AG04450 (cell line): ENCODE data around the gene ZMYND11. TPM values are rescaled to one million over a fixed set of nuclear protein-coding genes. Genes with fewer than 3 reads are reported as not detected.

Experiments used
- CTCF ChIA-PET: fragments of 300-600, 350-600 bp; formaldehyde crosslinking; extraction: SDS; loops from one replicate; lab custom pipeline; 2022; ENCODE audit warnings: antibody characterized with exemption, inconsistent platforms; lab: Charles Lee
- POLR2A ChIA-PET: fragments of 350-600 bp; formaldehyde crosslinking; extraction: SDS; loops from one replicate; lab custom pipeline; 2021; ENCODE audit warnings: antibody characterized with exemption, inconsistent platforms; lab: Yijun Ruan, JAX
- DNase-seq: peaks from one replicate; pipeline ENCODE4 v3.0.0-alpha.2; 2011; ENCODE audit warnings: low read depth, low spot score
- H3K27ac ChIP-seq: one replicate; pipeline ENCODE4 v1.5.1; 2012; ENCODE audit warnings: low read depth, low read length, control low read depth
- H3K27me3 ChIP-seq: one replicate; pipeline ENCODE4 v1.6.0; 2012; ENCODE audit warnings: low read length; ENCODE audit not compliant: control insufficient read depth, insufficient read depth
- H3K4me3 ChIP-seq: 2 replicates; pipeline ENCODE4 v1.5.1; 2011; ENCODE audit warnings: mild to moderate bottlenecking, low read depth, low read length, control low read depth
- H3K9me3 ChIP-seq: 2 replicates; pipeline ENCODE4 v1.5.1; 2012; ENCODE audit warnings: low read length; ENCODE audit not compliant: control insufficient read depth, insufficient read depth
- polyA plus RNA-seq: library from polyadenylated mRNA; depleted of rRNA; stranded (reverse); fragments of >200 nt; gene quantifications from 2 replicates; pipeline ENCODE4 v1.2.3, GENCODE V29; 2011
- TF ChIP-seq, protein P1 (sequence below): IDR thresholded peaks from 2 replicates; pipeline ENCODE4 v1.5.1; 2011; ENCODE audit warnings: low read depth, low read length, control low read depth, inconsistent platforms

ZMYND11 gene
- polyA plus RNA-seq, 1 experiment, result 76.0 TPM

- Histone ChIP-seq H3K27ac (no peak overlapping the region), H3K27me3 (peaks cover 19% of the 10 kb centered on the region), H3K4me3 (no peak overlapping the region), H3K9me3 (no peaks in the 10 kb centered on the region; the same call in 1 of the 2 replicates)
- ChIA-PET POLR2A (no interaction called here), CTCF (interaction anchor here (1.1 kb wide), 1 partner anchor 14 kb away, joined by 3 read pairs; no protein-coding TSS in a partner anchor)
- DNase-seq, result no peak
- TF ChIP-seq, protein P1, sequence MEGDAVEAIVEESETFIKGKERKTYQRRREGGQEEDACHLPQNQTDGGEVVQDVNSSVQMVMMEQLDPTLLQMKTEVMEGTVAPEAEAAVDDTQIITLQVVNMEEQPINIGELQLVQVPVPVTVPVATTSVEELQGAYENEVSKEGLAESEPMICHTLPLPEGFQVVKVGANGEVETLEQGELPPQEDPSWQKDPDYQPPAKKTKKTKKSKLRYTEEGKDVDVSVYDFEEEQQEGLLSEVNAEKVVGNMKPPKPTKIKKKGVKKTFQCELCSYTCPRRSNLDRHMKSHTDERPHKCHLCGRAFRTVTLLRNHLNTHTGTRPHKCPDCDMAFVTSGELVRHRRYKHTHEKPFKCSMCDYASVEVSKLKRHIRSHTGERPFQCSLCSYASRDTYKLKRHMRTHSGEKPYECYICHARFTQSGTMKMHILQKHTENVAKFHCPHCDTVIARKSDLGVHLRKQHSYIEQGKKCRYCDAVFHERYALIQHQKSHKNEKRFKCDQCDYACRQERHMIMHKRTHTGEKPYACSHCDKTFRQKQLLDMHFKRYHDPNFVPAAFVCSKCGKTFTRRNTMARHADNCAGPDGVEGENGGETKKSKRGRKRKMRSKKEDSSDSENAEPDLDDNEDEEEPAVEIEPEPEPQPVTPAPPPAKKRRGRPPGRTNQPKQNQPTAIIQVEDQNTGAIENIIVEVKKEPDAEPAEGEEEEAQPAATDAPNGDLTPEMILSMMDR, result no peak
These were observed 45.1 kb upstream of the ZMYND11 start for GRCh38 chr10:90161-90560.

- ChIA-PET CTCF (interaction anchor here (1.4 kb wide), 1 partner anchor 17 kb away, joined by 3 read pairs; no protein-coding TSS in a partner anchor), POLR2A (no interaction called here)
- Histone ChIP-seq H3K27ac (no peak overlapping the region), H3K4me3 (no peak overlapping the region), H3K27me3 (peaks cover 19% of the 10 kb centered on the region), H3K9me3 (peaks cover 5% of the 10 kb centered on the region)
- DNase-seq, result no peak
- TF ChIP-seq, protein P1, result no peak
These were observed 43.9 kb upstream of the ZMYND11 start for GRCh38 chr10:91313-91712.

DNA sequence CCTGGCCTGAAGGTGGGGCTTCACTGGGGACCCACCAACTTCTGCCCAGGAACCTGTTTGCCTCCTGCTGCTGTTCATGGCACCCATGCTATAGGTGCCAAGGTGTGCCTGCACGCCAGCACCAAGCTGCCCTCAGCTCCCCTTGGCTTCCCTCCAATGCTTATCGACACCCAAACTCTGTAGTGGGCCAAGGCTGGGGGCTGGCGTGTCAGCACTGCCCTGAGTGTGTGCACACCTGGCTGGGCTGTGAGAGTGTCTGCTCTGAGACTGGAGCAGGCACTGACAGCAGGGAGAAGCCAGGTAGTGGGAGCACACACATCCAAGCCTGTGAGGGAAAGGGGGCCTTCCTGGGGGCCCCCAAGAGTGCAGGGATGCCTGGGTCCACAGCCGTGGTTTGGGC, 43.1 kb upstream of the ZMYND11 start:
- Histone ChIP-seq H3K9me3 (peaks cover 8% of the 10 kb centered on the region), H3K4me3 (no peak overlapping the region), H3K27ac (no peak overlapping the region), H3K27me3 (peaks cover 19% of the 10 kb centered on the region)
- ChIA-PET POLR2A (no interaction called here), CTCF (interaction anchor here (1.4 kb wide), 1 partner anchor 18 kb away, joined by 3 read pairs; no protein-coding TSS in a partner anchor)
- TF ChIP-seq, protein P1, result no peak
- no peak for DNase-seq

DNA sequence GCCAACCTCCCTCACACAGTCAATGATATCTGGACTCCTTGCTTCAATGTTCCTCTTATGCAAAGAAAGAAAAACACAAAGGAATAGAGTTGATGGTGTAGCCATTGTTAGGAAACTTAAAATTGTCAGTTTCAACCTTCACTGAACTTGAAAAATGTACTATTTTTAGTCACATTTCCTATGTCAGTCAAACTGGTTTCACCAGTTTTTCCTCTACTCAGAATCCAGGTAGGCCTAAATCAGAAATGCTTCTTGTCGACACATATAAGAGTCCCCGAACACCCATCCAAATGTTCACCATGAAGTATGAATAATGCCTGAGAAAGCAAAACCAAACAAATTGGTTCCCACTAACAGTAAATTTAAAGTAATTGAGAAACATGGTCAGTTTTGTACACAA, 42.4 kb upstream of the ZMYND11 start:
- no peak overlapping the region for H3K27ac ChIP-seq
- ChIA-PET POLR2A (no interaction called here), CTCF (no interaction called here)
- H3K4me3 ChIP-seq, result no peak overlapping the region
- peaks cover 8% of the 10 kb centered on the region for H3K9me3 ChIP-seq
- H3K27me3 ChIP-seq, result peaks cover 19% of the 10 kb centered on the region
- TF ChIP-seq, protein P1, result no peak
- no peak for DNase-seq

- H3K4me3 ChIP-seq, result no peak overlapping the region
- POLR2A ChIA-PET, result no interaction called here
- no peak overlapping the region for H3K27ac ChIP-seq
- H3K27me3 ChIP-seq, result peaks cover 13% of the 10 kb centered on the region
- peaks cover 8% of the 10 kb centered on the region for H3K9me3 ChIP-seq
- DNase-seq, result no peak
- CTCF ChIA-PET, result no interaction called here
- TF ChIP-seq, protein P1, result no peak
These were observed 40.6 kb upstream of the ZMYND11 start for GRCh38 chr10:94613-95012.
